HL-60/S4 (cell line): ENCODE data around the gene NYAP1.

Experiments
- in situ Hi-C: fragments of 300-500 bp; cut with MboI; formaldehyde crosslinking; loops from 2 replicates; pipeline ENCODE4 v1.14.3; 2022; ENCODE audit warnings: low sequenced_read_pairs

Gene NYAP1

GRCh38 chr7:100456562-100456961 is 27.2 kb upstream of the NYAP1 start:
- in situ Hi-C loops, result no loop called here

- in situ Hi-C loops, result no loop called here
Measured at GRCh38 chr7:100457033-100457432, 26.7 kb upstream of the NYAP1 start.

- in situ Hi-C loops, result loop anchor here (10.0 kb wide), 1 partner anchor 91 kb away; no protein-coding TSS in a partner anchor
Measured at GRCh38 chr7:100464210-100464660, 19.5 kb upstream of the NYAP1 start, which contains the start of gene SPACDR. TSS of gene SPACDR (minus strand) at chr7:100464260. CDS start at chr7:100464025, 235 bp downstream.

GRCh38 chr7:100464791-100465190 is 18.9 kb upstream of the NYAP1 start:
- in situ Hi-C loops, result loop anchor here (10.0 kb wide), 1 partner anchor 90 kb away; no protein-coding TSS in a partner anchor

GRCh38 chr7:100465299-100465698 is 18.4 kb upstream of the NYAP1 start:
- in situ Hi-C loops, result loop anchor here (10.0 kb wide), 1 partner anchor 90 kb away; no protein-coding TSS in a partner anchor

- in situ Hi-C loops, result loop anchor here (10.0 kb wide), 1 partner anchor 89 kb away; no protein-coding TSS in a partner anchor
Measured at GRCh38 chr7:100465702-100466311, 17.9 kb upstream of the NYAP1 start.

GRCh38 chr7:100466653-100467605 is 16.8 kb upstream of the NYAP1 start:
- in situ Hi-C loops, result loop anchor here (10.0 kb wide), 1 partner anchor 88 kb away; no protein-coding TSS in a partner anchor

- in situ Hi-C loops, result loop anchor here (10.0 kb wide), 1 partner anchor 87 kb away; no protein-coding TSS in a partner anchor
Measured at GRCh38 chr7:100467638-100468373, 15.9 kb upstream of the NYAP1 start.

GRCh38 chr7:100469227-100470044 is 14.3 kb upstream of the NYAP1 start:
- in situ Hi-C loops, result loop anchor here (10.0 kb wide), 1 partner anchor 85 kb away; no protein-coding TSS in a partner anchor

- in situ Hi-C loops, result no loop called here
Measured at GRCh38 chr7:100471021-100471420, 12.7 kb upstream of the NYAP1 start.

GRCh38 chr7:100472121-100472851 is 11.4 kb upstream of the NYAP1 start:
- in situ Hi-C loops, result no loop called here

- in situ Hi-C loops, result no loop called here
Measured at GRCh38 chr7:100472854-100473499, 10.8 kb upstream of the NYAP1 start.

GRCh38 chr7:100475549-100475948 is 8.2 kb upstream of the NYAP1 start:
- in situ Hi-C loops, result no loop called here

- in situ Hi-C loops, result no loop called here
Measured at GRCh38 chr7:100476101-100476780, 7.5 kb upstream of the NYAP1 start.

GRCh38 chr7:100476903-100477870 is 6.5 kb upstream of the NYAP1 start:
- in situ Hi-C loops, result no loop called here

- in situ Hi-C loops, result no loop called here
Measured at GRCh38 chr7:100477871-100478267, 5.9 kb upstream of the NYAP1 start.
